Measurements from ENCODE around the gene KCNC1.

Gene KCNC1

GRCh38 chr11:17779861-17780594 is 45.4 kb downstream of the KCNC1 start:
- Mint-ChIP-seq H3K27me3 (ENCODE audit: low read depth) (peaks cover 13% of the 10 kb centered on the region), H3K4me3 (no peak overlapping the region), H3K36me3 (ENCODE audit: low read depth) (no peaks in the 10 kb centered on the region), H3K4me1 (no peaks in the 10 kb centered on the region), H3K27ac (no peak overlapping the region), H3K9me3 (no peaks in the 10 kb centered on the region)
- no peak for TF ChIP-seq CTCF (IDR thresholded peaks at IDR 0.05; ENCODE audit: unreplicated experiment in 3 of 3)

GRCh38 chr11:17780668-17781067 is 46.1 kb downstream of the KCNC1 start:
- Mint-ChIP-seq H3K4me1 (no peaks in the 10 kb centered on the region), H3K27ac (no peak overlapping the region), H3K27me3 (ENCODE audit: low read depth) (peaks cover 13% of the 10 kb centered on the region)

GRCh38 chr11:17781221-17781620 is 46.6 kb downstream of the KCNC1 start:
- H3K27ac Mint-ChIP-seq: no peak overlapping the region
- TF ChIP-seq CTCF (IDR thresholded peaks at IDR 0.05; ENCODE audit: unreplicated experiment in 3 of 3): no peak
- H3K9me3 Mint-ChIP-seq: no peaks in the 10 kb centered on the region
- H3K4me1 Mint-ChIP-seq: no peaks in the 10 kb centered on the region
- peaks cover 13% of the 10 kb centered on the region for H3K27me3 Mint-ChIP-seq (ENCODE audit: low read depth)
- H3K36me3 Mint-ChIP-seq (ENCODE audit: low read depth): no peaks in the 10 kb centered on the region
- H3K4me3 Mint-ChIP-seq: no peak overlapping the region

More at GRCh38 chr11:17780668-17781067, 46.1 kb downstream of the KCNC1 start:
- Mint-ChIP-seq H3K9me3 (no peaks in the 10 kb centered on the region), H3K4me3 (no peak overlapping the region), H3K36me3 (ENCODE audit: low read depth) (no peaks in the 10 kb centered on the region)
- no peak for TF ChIP-seq CTCF (IDR thresholded peaks at IDR 0.05; ENCODE audit: unreplicated experiment in 3 of 3)

- no peaks in the 10 kb centered on the region for H3K9me3 Mint-ChIP-seq
- TF ChIP-seq CTCF (IDR thresholded peaks at IDR 0.05; ENCODE audit: unreplicated experiment in 3 of 3): no peak
- H3K27ac Mint-ChIP-seq: no peak overlapping the region
- H3K27me3 Mint-ChIP-seq (ENCODE audit: low read depth): peaks cover 13% of the 10 kb centered on the region
- no peak overlapping the region for H3K4me3 Mint-ChIP-seq
- no peaks in the 10 kb centered on the region for H3K36me3 Mint-ChIP-seq (ENCODE audit: low read depth)
- no peaks in the 10 kb centered on the region for H3K4me1 Mint-ChIP-seq
Observed at GRCh38 chr11:17781626-17782025, 47.0 kb downstream of the KCNC1 start.

- no peak for TF ChIP-seq CTCF (IDR thresholded peaks at IDR 0.05; ENCODE audit: unreplicated experiment in 3 of 3)
- H3K4me1 Mint-ChIP-seq: no peaks in the 10 kb centered on the region
- no peaks in the 10 kb centered on the region for H3K9me3 Mint-ChIP-seq
- H3K27ac Mint-ChIP-seq: no peak overlapping the region
- no peak overlapping the region for H3K4me3 Mint-ChIP-seq
- no peaks in the 10 kb centered on the region for H3K36me3 Mint-ChIP-seq (ENCODE audit: low read depth)
- peaks cover 13% of the 10 kb centered on the region for H3K27me3 Mint-ChIP-seq (ENCODE audit: low read depth)
Observed at GRCh38 chr11:17782145-17782544, 47.6 kb downstream of the KCNC1 start.

All from nephron (organoid).